ENCODE results near the gene PLPPR2. TPM values are rescaled to one million over a fixed set of nuclear protein-coding genes. Genes with fewer than 3 reads are reported as not detected.

PLPPR2 gene
- total and polyA plus RNA-seq, 12 donors: 4.1 to 19.8 (median 10.6) TPM

GRCh38 chr19:11322269-11323024 lies 32.8 kb upstream of the PLPPR2 start:
- TF ChIP-seq CTCF (IDR thresholded peaks at IDR 0.05): no peak
- Histone ChIP-seq H3K9me3 (no peaks in the 10 kb centered on the region), H3K27ac (peak overlapping the region in 7 of 10 donors; percentile 7 to 84 (median 78)), H3K4me3 (no peak overlapping the region), H3K36me3 (peaks cover 0 to 27% (median 8%) of the 10 kb centered on the region in 9 donors), H3K27me3 (no peaks in the 10 kb centered on the region), H3K4me1 (peaks cover 0 to 79% (median 20%) of the 10 kb centered on the region in 9 donors)
- WGBS, 2 donors: 72 to 78% methylated on average over 7 of the region's 7 CpGs
- ATAC-seq: no peak
- DNase-seq: no peak
- intact Hi-C loops (cut with DNase I): no loop called here

GRCh38 chr19:11323601-11324078 lies 31.6 kb upstream of the PLPPR2 start:
- TF ChIP-seq CTCF (IDR thresholded peaks at IDR 0.05): no peak
- H3K36me3 ChIP-seq: peaks cover 0 to 39% (median 12%) of the 10 kb centered on the region in 9 donors
- no peaks in the 10 kb centered on the region for H3K9me3 ChIP-seq
- intact Hi-C loops (cut with DNase I): no loop called here
- ATAC-seq (no peak), DNase-seq (no peak)
- 75 to 78% methylated on average over 5 of the region's 5 CpGs for WGBS, 2 donors
- no peaks in the 10 kb centered on the region for H3K27me3 ChIP-seq
- peaks cover 0 to 68% (median 20%) of the 10 kb centered on the region in 9 donors for H3K4me1 ChIP-seq
- H3K27ac ChIP-seq: peak overlapping the region in 9 of 10 donors; percentile 32 to 84 (median 74)
- H3K4me3 ChIP-seq: no peak overlapping the region

- peak; percentile 63 to 68 for DNase-seq
- Histone ChIP-seq H3K36me3 (peaks cover 0 to 45% (median 14%) of the 10 kb centered on the region in 9 donors), H3K27me3 (no peaks in the 10 kb centered on the region), H3K9me3 (no peaks in the 10 kb centered on the region), H3K4me3 (no peak overlapping the region), H3K27ac (peak overlapping the region in 9 of 10 donors; percentile 32 to 84 (median 74)), H3K4me1 (peaks cover 0 to 64% (median 20%) of the 10 kb centered on the region in 9 donors)
- ATAC-seq: peak; percentile 80 to 95 (median 90)
- TF ChIP-seq CTCF (IDR thresholded peaks at IDR 0.05): no peak
- 24 to 29% methylated on average over 10 of the region's 10 CpGs for WGBS, 2 donors
- intact Hi-C loops (cut with DNase I): no loop called here
Observed at GRCh38 chr19:11324079-11324661, 31.1 kb upstream of the PLPPR2 start.

GRCh38 chr19:11324748-11325389 lies 30.4 kb upstream of the PLPPR2 start:
- Histone ChIP-seq H3K4me3 (no peak overlapping the region), H3K27me3 (no peaks in the 10 kb centered on the region), H3K9me3 (no peaks in the 10 kb centered on the region), H3K36me3 (peaks cover 0 to 52% (median 16%) of the 10 kb centered on the region in 9 donors), H3K27ac (peak overlapping the region in 9 of 10 donors; percentile 5 to 84 (median 74)), H3K4me1 (peaks cover 0 to 60% (median 20%) of the 10 kb centered on the region in 9 donors)
- ATAC-seq (peak in 3 of 8 donors; percentile 4 to 15 (median 7)), DNase-seq (no peak)
- intact Hi-C loops (cut with DNase I): no loop called here
- no peak for TF ChIP-seq CTCF (IDR thresholded peaks at IDR 0.05)
- WGBS, 2 donors: 72 to 76% methylated on average over 17 of the region's 17 CpGs
